ENCODE data around the gene PROM1.
A peak's percentile ranks its signal among the peaks of the same experiment; 100 is the strongest.

PROM1 gene

DNA sequence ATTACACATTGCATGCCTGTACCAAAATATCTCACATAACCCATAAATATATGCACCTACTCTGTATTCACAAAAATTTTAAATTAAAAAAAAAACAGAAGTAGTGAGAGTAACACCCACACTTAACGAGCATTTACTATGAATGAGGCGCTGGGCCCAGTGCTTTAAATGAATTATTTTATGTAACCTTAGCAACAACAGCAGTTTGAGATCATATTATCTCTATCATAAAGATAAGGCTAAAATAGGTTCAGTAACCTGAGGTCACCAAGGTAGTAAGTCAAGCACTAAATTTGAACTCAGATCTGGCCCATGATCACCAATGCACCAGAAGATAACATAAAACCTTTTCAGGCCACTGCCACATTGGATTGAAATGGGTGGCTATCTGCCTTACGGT lies 5.3 kb upstream of the PROM1 start:
- no peaks in the 10 kb centered on the region for H3K36me3 Mint-ChIP-seq (ENCODE audit: low read depth)
- peaks cover 66% of the 10 kb centered on the region for H3K27me3 Mint-ChIP-seq (ENCODE audit: low read depth, poor library complexity)
- peaks cover 13% of the 10 kb centered on the region for H3K4me1 Mint-ChIP-seq
- H3K9me3 Mint-ChIP-seq, result peaks cover 8% of the 10 kb centered on the region
- no peak for DNase-seq
- no peak for TF ChIP-seq CTCF (IDR thresholded peaks at IDR 0.05)
- no peak overlapping the region for H3K27ac Mint-ChIP-seq
- H3K4me3 Mint-ChIP-seq, result no peak overlapping the region

DNA sequence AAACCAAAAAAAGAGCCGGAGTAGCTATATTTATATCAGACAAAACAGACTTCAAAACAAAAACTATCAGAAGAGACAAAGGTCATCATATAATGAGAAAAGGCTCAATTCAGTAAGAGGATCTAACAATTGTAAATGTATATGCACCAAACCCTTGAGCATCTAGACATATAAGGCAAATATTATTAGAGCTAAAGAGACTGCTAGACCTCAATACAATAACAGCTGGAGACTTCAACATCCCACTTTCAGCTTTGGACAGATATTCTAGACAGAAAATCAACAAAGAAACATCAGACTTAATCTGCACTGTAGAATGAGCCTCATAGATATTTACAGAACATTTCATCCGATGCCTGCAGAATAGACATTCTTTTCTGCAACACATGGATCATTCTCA lies 4.8 kb upstream of the PROM1 start:
- Mint-ChIP-seq H3K36me3 (ENCODE audit: low read depth) (no peaks in the 10 kb centered on the region), H3K27me3 (ENCODE audit: low read depth, poor library complexity) (peaks cover 72% of the 10 kb centered on the region)

DNA sequence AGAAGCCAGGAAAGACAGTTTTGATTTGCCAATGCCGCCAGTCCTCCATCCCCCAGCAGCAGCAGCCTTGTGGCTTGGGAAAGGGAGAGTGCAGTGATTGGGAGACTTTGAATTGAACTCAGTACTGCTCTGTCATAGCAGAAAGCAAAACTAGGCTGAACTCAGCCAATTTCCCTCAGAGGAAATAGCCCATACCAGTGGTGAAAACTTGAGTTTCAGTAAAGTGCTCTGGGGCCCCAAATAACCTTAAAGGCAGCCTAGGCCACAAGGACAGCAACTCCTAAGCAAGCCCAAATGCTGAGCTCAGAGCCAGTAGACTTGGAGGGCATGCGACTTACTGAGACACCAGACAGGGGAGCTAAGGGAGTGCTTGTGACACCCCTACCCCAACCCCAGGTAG lies 2.0 kb upstream of the PROM1 start:
- DNase-seq, result no peak
- TF ChIP-seq CTCF (IDR thresholded peaks at IDR 0.05), result no peak
- Mint-ChIP-seq H3K27ac (no peak overlapping the region), H3K9me3 (peaks cover 8% of the 10 kb centered on the region), H3K36me3 (ENCODE audit: low read depth) (no peaks in the 10 kb centered on the region), H3K4me3 (no peak overlapping the region), H3K27me3 (ENCODE audit: low read depth, poor library complexity) (peaks cover 87% of the 10 kb centered on the region), H3K4me1 (peaks cover 16% of the 10 kb centered on the region)

More for the DNA sequence above, 4.8 kb upstream of the PROM1 start:
- Mint-ChIP-seq H3K9me3 (peaks cover 8% of the 10 kb centered on the region), H3K4me1 (peaks cover 12% of the 10 kb centered on the region), H3K4me3 (no peak overlapping the region), H3K27ac (no peak overlapping the region)
- TF ChIP-seq CTCF (IDR thresholded peaks at IDR 0.05), result no peak
- no peak for DNase-seq

- Mint-ChIP-seq H3K27me3 (ENCODE audit: low read depth, poor library complexity) (peaks cover 66% of the 10 kb centered on the region), H3K9me3 (peaks cover 8% of the 10 kb centered on the region), H3K36me3 (ENCODE audit: low read depth) (peaks cover 3% of the 10 kb centered on the region), H3K4me3 (peak overlapping the region; percentile 89), H3K4me1 (peaks cover 23% of the 10 kb centered on the region), H3K27ac (no peak overlapping the region)
- no peak for TF ChIP-seq CTCF (IDR thresholded peaks at IDR 0.05)
- DNase-seq, result peak; percentile 85
These were observed 1.2 kb downstream of the PROM1 start for GRCh38 chr4:16082426-16083240.

- Mint-ChIP-seq H3K9me3 (peaks cover 8% of the 10 kb centered on the region), H3K27ac (no peak overlapping the region), H3K4me3 (peak overlapping the region; percentile 89), H3K36me3 (ENCODE audit: low read depth) (peaks cover 8% of the 10 kb centered on the region), H3K4me1 (peaks cover 23% of the 10 kb centered on the region), H3K27me3 (ENCODE audit: low read depth, poor library complexity) (peaks cover 60% of the 10 kb centered on the region)
- no peak for DNase-seq
- no peak for TF ChIP-seq CTCF (IDR thresholded peaks at IDR 0.05)
These were observed 1.8 kb downstream of the PROM1 start for GRCh38 chr4:16082041-16082425.

DNA sequence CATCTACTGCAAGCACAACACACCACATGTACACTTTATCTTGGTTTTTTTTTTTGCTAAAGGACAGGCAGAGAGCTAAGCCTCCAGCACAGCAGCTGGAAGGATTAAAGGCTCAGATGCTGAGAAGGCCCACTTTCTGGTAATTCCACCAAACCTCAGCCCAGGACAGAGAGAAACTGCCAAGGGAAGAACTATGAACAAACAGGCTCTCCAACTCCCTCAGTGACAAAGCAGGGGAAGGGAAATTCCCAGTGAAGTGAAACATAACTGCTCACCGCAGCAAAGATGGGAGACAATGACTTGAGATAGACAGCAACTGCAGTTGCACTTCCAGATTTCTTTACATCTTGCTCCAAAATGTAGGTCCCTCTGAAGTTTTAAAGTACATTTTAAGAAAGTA lies 4.8 kb downstream of the PROM1 start:
- Mint-ChIP-seq H3K27ac (no peak overlapping the region), H3K9me3 (no peaks in the 10 kb centered on the region), H3K4me1 (peaks cover 21% of the 10 kb centered on the region), H3K4me3 (no peak overlapping the region), H3K27me3 (ENCODE audit: low read depth, poor library complexity) (peaks cover 31% of the 10 kb centered on the region), H3K36me3 (ENCODE audit: low read depth) (peaks cover 22% of the 10 kb centered on the region)
- no peak for TF ChIP-seq CTCF (IDR thresholded peaks at IDR 0.05)
- DNase-seq, result no peak
